Right ventricle myocardium inferior (tissue), 1 donor: Measurements from ENCODE around the gene VTCN1. TPM values are rescaled to one million over a fixed set of nuclear protein-coding genes. Genes with fewer than 3 reads are reported as not detected.
"Not testable (repeated sequence)": the region's sequence is repeated elsewhere in the genome, so short reads cannot be mapped to it uniquely, and the experiment has no call there.

Experiments used
- ATAC-seq: fragments of 200-7000 bp; cut with Tn5 transposase; one replicate; pipeline ENCODE4 v1.9.1; 2020; ENCODE audit warnings: mild to moderate bottlenecking, moderate library complexity
- DNase-seq: peaks from one replicate; pipeline ENCODE4 v3.0.0; 2021; ENCODE audit errors: missing footprints
- intact Hi-C: fragments of 100-400 bp; cut with DNase I; formaldehyde crosslinking; loops from one replicate; pipeline ENCODE4 v1.11.0; 2022
- long read RNA-seq: library from polyadenylated mRNA; unstranded; transcript quantifications from one replicate; pipeline ENCODE4 v2.0.0, GENCODE V29; 2021
- total RNA-seq: library from RNA; stranded (reverse); fragmentation: NEBNext Ultra II Directional; extraction: Animal tissue kit (Norgen Biotek cat#: 25700); gene quantifications from one replicate; pipeline ENCODE4 v1.2.1, GENCODE V29; 2021
- donor health status: DM: no; HTN: yes; CAD: no; lungs with severe emphysema.

The VTCN1 gene
- not detected for total RNA-seq
- long read RNA-seq = 0 reads

GRCh38 chr1:117210831-117211261 lies at the start of gene VTCN1:
VTCN1 (minus strand) TSS chr1:117210927; CDS start chr1:117210855, 72 bp downstream.
- intact Hi-C loops = no loop called here
- ATAC-seq = no peak
- DNase-seq = no peak

GRCh38 chr1:117258791-117259190 lies 48.1 kb upstream of the VTCN1 start:
- intact Hi-C loops = no loop called here
- ATAC-seq = no peak

GRCh38 chr1:117258075-117258474 lies 47.3 kb upstream of the VTCN1 start:
- ATAC-seq, DNase-seq, intact Hi-C loops: not testable (repeated sequence)

More at GRCh38 chr1:117258791-117259190, 48.1 kb upstream of the VTCN1 start:
- DNase-seq = no peak

- intact Hi-C loops = no loop called here
- ATAC-seq (no peak), DNase-seq (no peak)
Measured at GRCh38 chr1:117257291-117257690, 46.6 kb upstream of the VTCN1 start.

- intact Hi-C loops = no loop called here
- DNase-seq (no peak), ATAC-seq (no peak)
Measured at GRCh38 chr1:117250061-117250606, 39.4 kb upstream of the VTCN1 start.

- DNase-seq (no peak), ATAC-seq (no peak)
- intact Hi-C loops = no loop called here
Measured at GRCh38 chr1:117244971-117245370, 34.2 kb upstream of the VTCN1 start.

- intact Hi-C loops = no loop called here
- ATAC-seq (no peak), DNase-seq (no peak)
Measured at GRCh38 chr1:117244306-117244705, 33.6 kb upstream of the VTCN1 start.

- intact Hi-C loops = no loop called here
- DNase-seq = no peak
- no peak for ATAC-seq
Measured at GRCh38 chr1:117241512-117241911, 30.8 kb upstream of the VTCN1 start.

GRCh38 chr1:117240547-117240946 lies 29.8 kb upstream of the VTCN1 start:
- no peak for DNase-seq
- ATAC-seq = no peak
- intact Hi-C loops = no loop called here

- intact Hi-C loops = loop anchor here (5.0 kb wide), 1 partner anchor 117 kb away; the partner anchor contains the start of gene TRIM45
- no peak for DNase-seq
- ATAC-seq = no peak
Measured at GRCh38 chr1:117239467-117239866, 28.7 kb upstream of the VTCN1 start.

GRCh38 chr1:117237726-117238381 lies 27.1 kb upstream of the VTCN1 start:
- intact Hi-C loops = loop anchor here (5.0 kb wide), 1 partner anchor 116 kb away; the partner anchor contains the start of gene TRIM45
- no peak for DNase-seq
- no peak for ATAC-seq

- ATAC-seq = peak; percentile 85
- peak; percentile 70 for DNase-seq
- intact Hi-C loops = loop anchor here (5.0 kb wide), 1 partner anchor 114 kb away; the partner anchor contains the start of gene TRIM45
Measured at GRCh38 chr1:117235863-117236465, 25.2 kb upstream of the VTCN1 start.

- ATAC-seq (no peak), DNase-seq (no peak)
- intact Hi-C loops = loop anchor here (5.0 kb wide), 1 partner anchor 100 kb away; no protein-coding TSS in a partner anchor
Measured at GRCh38 chr1:117232531-117232930, 21.8 kb upstream of the VTCN1 start.

- intact Hi-C loops = loop anchor here (5.0 kb wide), 1 partner anchor 100 kb away; no protein-coding TSS in a partner anchor
- no peak for ATAC-seq
Measured at GRCh38 chr1:117231748-117232373, 21.1 kb upstream of the VTCN1 start.

GRCh38 chr1:117231312-117231711 lies 20.6 kb upstream of the VTCN1 start:
- ATAC-seq (no peak), DNase-seq (no peak)
- intact Hi-C loops = loop anchor here (5.0 kb wide), 1 partner anchor 99 kb away; no protein-coding TSS in a partner anchor

More at GRCh38 chr1:117231748-117232373, 21.1 kb upstream of the VTCN1 start:
- no peak for DNase-seq

- intact Hi-C loops = no loop called here
Measured at GRCh38 chr1:117229217-117229616, 18.5 kb upstream of the VTCN1 start.

GRCh38 chr1:117225931-117226330 lies 15.2 kb upstream of the VTCN1 start:
- no peak for DNase-seq
- ATAC-seq = no peak
- intact Hi-C loops = no loop called here

More at GRCh38 chr1:117229217-117229616, 18.5 kb upstream of the VTCN1 start:
- DNase-seq (no peak), ATAC-seq (no peak)

- intact Hi-C loops = no loop called here
- no peak for DNase-seq
- no peak for ATAC-seq
Measured at GRCh38 chr1:117216718-117217117, 6.0 kb upstream of the VTCN1 start.

GRCh38 chr1:117215733-117216462 lies 5.2 kb upstream of the VTCN1 start:
- DNase-seq (no peak), ATAC-seq (peak; percentile 48)
- intact Hi-C loops = no loop called here
